HEK293 (cell line): ENCODE measurements around the gene MKLN1.

Experiments used
- GLIS2 ChIP-seq: fragments of 450-650 bp; formaldehyde crosslinking; IDR thresholded peaks from 2 replicates; pipeline ENCODE4 v1.5.1; 2016; ENCODE audit warnings: missing biosample characterization, missing genetic modification characterization
- INSM2 ChIP-seq: fragments of 450-650 bp; formaldehyde crosslinking; IDR thresholded peaks from 2 replicates; pipeline ENCODE4 v1.5.1; 2016; ENCODE audit warnings: missing biosample characterization, missing genetic modification characterization
- KLF1 ChIP-seq: fragments of 450-650 bp; formaldehyde crosslinking; IDR thresholded peaks from 2 replicates; pipeline ENCODE4 v1.5.1; 2016; ENCODE audit warnings: missing biosample characterization, missing genetic modification characterization
- PATZ1 ChIP-seq: fragments of 450-650 bp; formaldehyde crosslinking; IDR thresholded peaks from 2 replicates; pipeline ENCODE4 v1.5.1; 2016; ENCODE audit warnings: missing biosample characterization, missing genetic modification characterization
- PRDM10 ChIP-seq: fragments of 450-650 bp; formaldehyde crosslinking; IDR thresholded peaks from 2 replicates; pipeline ENCODE4 v1.5.1; 2016; ENCODE audit warnings: missing biosample characterization, missing genetic modification characterization
- PRDM6 ChIP-seq: fragments of 450-650 bp; formaldehyde crosslinking; IDR thresholded peaks from 2 replicates; pipeline ENCODE4 v1.5.1; 2017; ENCODE audit warnings: missing biosample characterization, missing genetic modification characterization
- SCRT2 ChIP-seq: fragments of 450-650 bp; formaldehyde crosslinking; IDR thresholded peaks from 2 replicates; pipeline ENCODE4 v1.5.1; 2016; ENCODE audit warnings: missing biosample characterization, missing genetic modification characterization
- SP7 ChIP-seq: fragments of 450-650 bp; formaldehyde crosslinking; IDR thresholded peaks from 2 replicates; pipeline ENCODE4 v1.5.1; 2016; ENCODE audit warnings: missing biosample characterization, missing genetic modification characterization
- ZBTB17 ChIP-seq: fragments of 450-650 bp; formaldehyde crosslinking; IDR thresholded peaks from 2 replicates; pipeline ENCODE4 v1.5.1; 2016; ENCODE audit warnings: missing biosample characterization, missing genetic modification characterization
- ZBTB20 ChIP-seq: fragments of 450-650 bp; formaldehyde crosslinking; IDR thresholded peaks from 2 replicates; pipeline ENCODE4 v1.5.1; 2016; ENCODE audit warnings: missing biosample characterization, missing genetic modification characterization
- ZBTB26 ChIP-seq: fragments of 450-650 bp; formaldehyde crosslinking; optimal IDR thresholded peaks from 2 replicates; pipeline ENCODE3; 2016; ENCODE audit warnings: missing biosample characterization, mild to moderate bottlenecking, missing genetic modification characterization
- ZBTB48 ChIP-seq: fragments of 450-650 bp; formaldehyde crosslinking; IDR thresholded peaks from 2 replicates; pipeline ENCODE4 v1.5.1; 2016; ENCODE audit warnings: missing biosample characterization, missing genetic modification characterization
- ZBTB49 ChIP-seq: fragments of 450-650 bp; formaldehyde crosslinking; IDR thresholded peaks from 2 replicates; pipeline ENCODE4 v1.5.1; 2016; ENCODE audit warnings: missing biosample characterization, missing genetic modification characterization, low read depth
- ZFHX2 ChIP-seq: fragments of 450-650 bp; formaldehyde crosslinking; conservative IDR thresholded peaks from 2 replicates; pipeline ENCODE4 v1.5.1; 2016; ENCODE audit warnings: missing biosample characterization, missing genetic modification characterization
- ZFP41 ChIP-seq: fragments of 450-650 bp; formaldehyde crosslinking; IDR thresholded peaks from 2 replicates; pipeline ENCODE4 v1.5.1; 2016; ENCODE audit warnings: missing biosample characterization, missing genetic modification characterization, borderline replicate concordance
- ZFP69B ChIP-seq: fragments of 450-650 bp; formaldehyde crosslinking; IDR thresholded peaks from 2 replicates; pipeline ENCODE4 v1.5.1; 2016; ENCODE audit warnings: missing biosample characterization, missing genetic modification characterization
- ZIC2 ChIP-seq: fragments of 450-650 bp; formaldehyde crosslinking; IDR thresholded peaks from 2 replicates; pipeline ENCODE4 v1.5.1; 2016; ENCODE audit warnings: missing biosample characterization, missing genetic modification characterization
- ZNF16 ChIP-seq: fragments of 450-650 bp; formaldehyde crosslinking; IDR thresholded peaks from 2 replicates; pipeline ENCODE4 v1.5.1; 2016; ENCODE audit warnings: low read depth, missing biosample characterization, missing genetic modification characterization
- ZNF335 ChIP-seq: fragments of 450-650 bp; formaldehyde crosslinking; conservative IDR thresholded peaks from 2 replicates; pipeline ENCODE4 v1.5.1; 2016; ENCODE audit warnings: missing biosample characterization, missing genetic modification characterization
- ZNF362 ChIP-seq: fragments of 450-650 bp; formaldehyde crosslinking; IDR thresholded peaks from 2 replicates; pipeline ENCODE4 v1.5.1; 2016; ENCODE audit warnings: missing biosample characterization, missing genetic modification characterization
- ZNF416 ChIP-seq: fragments of 450-650 bp; formaldehyde crosslinking; IDR thresholded peaks from 2 replicates; pipeline ENCODE4 v1.5.1; 2016; ENCODE audit warnings: missing biosample characterization, missing genetic modification characterization
- ZNF768 ChIP-seq: fragments of 450-650 bp; formaldehyde crosslinking; IDR thresholded peaks from 2 replicates; pipeline ENCODE4 v1.5.1; 2018; ENCODE audit warnings: missing biosample characterization, mild to moderate bottlenecking, missing genetic modification characterization
- ZNF777 ChIP-seq: fragments of 450-650 bp; formaldehyde crosslinking; IDR thresholded peaks from 2 replicates; pipeline ENCODE4 v1.5.1; 2017; ENCODE audit warnings: missing biosample characterization, missing genetic modification characterization, borderline replicate concordance
- ZNF843 ChIP-seq: fragments of 450-650 bp; formaldehyde crosslinking; IDR thresholded peaks from 2 replicates; pipeline ENCODE4 v1.5.1; 2016; ENCODE audit warnings: missing biosample characterization, missing genetic modification characterization

Gene MKLN1

GRCh38 chr7:131327626-131328376 lies at the start of gene MKLN1 (continued):
- TF ChIP-seq PRDM10 (tag by site-specific recombination): no peak
- TF ChIP-seq SP7: peak; percentile 75
- no peak for TF ChIP-seq PRDM6 (tag by site-specific recombination)
- peak; percentile 40 for TF ChIP-seq ZFHX2 (tag by site-specific recombination)
- TF ChIP-seq ZNF335 (tag by site-specific recombination): peak; percentile 95
- peak; percentile 51; the same call in 1 of the 2 replicates for TF ChIP-seq SCRT2 (tag by site-specific recombination)
- peak; percentile 28; the same call in 1 of the 2 replicates for TF ChIP-seq ZNF416 (tag by site-specific recombination)
- TF ChIP-seq ZNF362 (tag by site-specific recombination): no peak
- peak; percentile 94 for TF ChIP-seq ZBTB48 (tag by site-specific recombination)
- TF ChIP-seq ZNF16 (tag by site-specific recombination): no peak
- TF ChIP-seq ZFP41 (tag by site-specific recombination): no peak
- peak; percentile 94; the same call in 1 of the 2 replicates for TF ChIP-seq ZNF777 (tag by site-specific recombination)
- TF ChIP-seq GLIS2: peak; percentile 37
- peak; percentile 58 for TF ChIP-seq ZNF843
- peak; percentile 70 for TF ChIP-seq PATZ1 (tag by site-specific recombination)
- peak; percentile 57; the same call in 1 of the 2 replicates for TF ChIP-seq ZIC2
- TF ChIP-seq ZBTB17 (tag by site-specific recombination): peak; percentile 83
- peak; percentile 87 for TF ChIP-seq ZBTB26 (tag by site-specific recombination)
- TF ChIP-seq ZBTB49: no peak
- no peak for TF ChIP-seq ZNF768 (tag by site-specific recombination)
- no peak for TF ChIP-seq KLF1
- peak; percentile 98 for TF ChIP-seq ZBTB20 (tag by site-specific recombination)
- TF ChIP-seq ZFP69B: peak; percentile 94
- peak; percentile 41; the same call in 1 of the 2 replicates for TF ChIP-seq INSM2 (tag by site-specific recombination)
